ENCODE data around the gene CABYR.
A peak's percentile ranks its signal among the peaks of the same experiment; 100 is the strongest.
"Not testable (repeated sequence)": the region's sequence is repeated elsewhere in the genome, so short reads cannot be mapped to it uniquely, and the experiment has no call there.

Gene CABYR

DNA sequence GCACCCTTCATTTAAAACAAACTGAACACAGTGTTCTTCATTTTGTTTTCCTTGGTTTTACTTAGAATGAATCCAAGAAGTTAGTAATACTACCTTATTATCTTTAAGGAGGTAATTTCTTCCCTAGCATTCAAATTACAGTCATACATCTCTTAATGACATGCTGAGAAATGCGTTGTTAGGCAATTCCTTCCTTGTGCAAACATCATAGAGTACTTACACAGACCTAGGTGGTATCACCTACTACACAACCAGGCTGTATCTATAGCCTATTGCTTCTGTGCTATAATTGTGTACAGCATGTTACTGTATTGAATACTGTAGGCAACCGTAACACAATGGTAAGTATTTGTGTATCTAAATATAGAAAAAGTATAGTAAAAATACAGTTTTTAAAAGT, 8.4 kb upstream of the CABYR start:
- DNase-seq (ENCODE audit: low spot score): no peak

DNA sequence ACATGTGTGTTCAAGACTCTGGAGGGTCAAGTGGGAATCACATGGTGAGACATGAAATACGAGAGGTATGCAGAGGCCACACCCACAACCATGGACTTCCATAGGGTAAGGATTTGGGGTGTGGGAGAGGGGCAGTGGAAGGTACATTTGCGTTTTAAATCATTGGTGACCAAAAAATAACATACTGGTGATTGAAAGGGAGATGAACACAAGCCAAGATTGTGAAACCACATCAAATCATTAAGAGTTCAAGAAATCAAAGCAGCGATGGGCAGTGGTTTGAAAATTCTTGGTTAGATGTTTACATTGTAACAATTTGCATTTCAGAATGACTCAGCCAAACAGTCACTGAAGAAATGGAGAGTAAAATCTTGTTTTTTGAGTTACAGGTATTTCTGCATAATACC, 1.9 kb upstream of the CABYR start:
- DNase-seq (ENCODE audit: low spot score): no peak

DNA sequence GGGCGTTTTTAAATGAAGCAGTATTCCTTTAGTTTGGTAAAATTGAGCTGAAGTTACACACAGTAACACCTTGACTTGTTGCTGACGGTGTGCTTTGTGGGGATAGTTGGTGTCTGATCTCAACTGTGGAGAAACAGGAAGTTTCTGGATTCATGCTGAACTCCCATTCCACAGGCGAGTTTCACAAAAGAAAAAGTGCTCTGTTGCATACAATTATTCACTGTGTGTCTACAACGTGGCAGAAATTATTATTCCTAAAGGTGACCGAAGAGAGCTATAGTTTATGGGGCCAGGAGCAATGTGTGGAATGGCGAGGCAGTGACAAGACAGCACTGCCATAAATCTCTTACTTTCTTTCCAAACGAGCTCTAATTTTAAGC, 463 bp upstream of the CABYR start:
- DNase-seq (ENCODE audit: low spot score): no peak

DNA sequence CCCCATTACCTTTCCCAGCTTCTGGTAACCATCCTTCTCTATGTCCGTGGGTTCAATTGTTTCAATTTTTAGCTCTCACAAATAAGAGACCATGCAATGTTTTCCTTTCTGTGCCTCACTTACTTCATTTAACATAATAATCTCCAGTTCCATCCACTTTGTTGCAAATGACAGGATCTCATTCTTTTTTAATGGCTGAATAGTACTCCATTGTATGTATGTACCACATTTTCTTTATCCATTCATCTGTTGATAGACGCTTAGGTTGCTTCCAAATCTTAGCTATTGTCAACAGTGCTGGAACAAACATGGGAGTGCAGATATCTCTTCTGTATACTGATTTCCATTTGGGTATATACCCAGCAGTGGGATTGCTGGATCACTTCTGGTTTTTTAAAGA, 1.8 kb downstream of the CABYR start:
- no peak for DNase-seq (ENCODE audit: low spot score)

DNA sequence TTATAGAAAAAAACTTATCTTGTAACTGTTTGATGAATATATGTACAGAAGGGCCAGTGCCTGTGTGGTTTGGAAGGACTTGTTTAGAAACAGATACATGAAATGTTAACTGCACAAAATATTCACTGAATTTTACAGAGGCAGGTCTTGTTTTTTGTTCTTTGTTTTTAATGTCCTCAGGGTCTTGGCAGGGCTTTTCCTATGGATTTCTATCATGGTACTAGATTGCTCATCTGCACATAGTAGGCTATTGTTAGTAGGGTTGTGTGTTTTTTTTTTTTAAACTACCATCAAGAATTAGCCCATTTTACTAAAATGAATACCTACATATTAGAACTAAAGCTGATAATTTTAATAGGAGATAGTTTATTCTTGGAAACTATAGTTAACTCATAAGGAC, 3.5 kb downstream of the CABYR start:
- no peak for DNase-seq (ENCODE audit: low spot score)

DNA sequence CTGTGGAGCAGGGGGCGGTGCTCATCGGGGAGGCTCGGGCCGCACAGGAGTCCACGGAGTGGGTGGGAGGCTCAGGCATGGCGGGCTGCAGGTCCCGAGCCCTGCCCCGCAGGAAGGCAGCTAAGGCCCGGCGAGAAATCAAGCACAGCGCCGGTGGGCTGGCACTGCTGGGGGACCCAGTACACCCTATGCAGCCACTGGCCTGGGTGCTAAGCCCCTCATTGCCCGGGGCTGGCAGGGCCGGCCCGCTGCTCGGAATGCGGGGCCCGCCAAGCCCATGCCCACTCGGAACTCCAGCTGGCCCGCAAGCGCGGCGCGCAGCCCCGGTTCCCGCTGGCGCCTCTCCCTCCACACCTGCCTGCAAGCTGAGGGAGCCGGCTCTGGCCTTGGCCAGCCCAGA, 10.7 kb downstream of the CABYR start:
- not testable (repeated sequence) for DNase-seq (ENCODE audit: low spot score)

DNA sequence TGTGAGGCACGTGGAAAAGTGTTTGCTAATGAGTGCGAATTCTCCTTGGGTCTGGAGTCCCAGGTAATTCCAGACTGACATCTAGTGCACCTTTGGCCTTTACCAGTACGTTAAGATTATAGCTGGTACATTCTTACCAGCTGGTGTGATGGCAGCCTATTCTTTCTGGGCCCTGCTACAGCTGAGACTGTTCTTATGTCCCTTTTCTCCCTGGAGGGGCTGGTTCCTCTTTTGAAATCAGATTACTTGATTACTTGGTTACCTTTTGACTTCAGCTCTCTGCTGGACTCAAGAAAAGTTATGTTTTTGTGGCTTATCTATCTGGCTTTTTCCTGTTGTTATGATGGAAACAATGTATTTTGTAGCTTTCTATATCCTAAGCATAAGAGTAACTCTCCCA, 14.5 kb downstream of the CABYR start:
- no peak for DNase-seq (ENCODE audit: low spot score)

DNA sequence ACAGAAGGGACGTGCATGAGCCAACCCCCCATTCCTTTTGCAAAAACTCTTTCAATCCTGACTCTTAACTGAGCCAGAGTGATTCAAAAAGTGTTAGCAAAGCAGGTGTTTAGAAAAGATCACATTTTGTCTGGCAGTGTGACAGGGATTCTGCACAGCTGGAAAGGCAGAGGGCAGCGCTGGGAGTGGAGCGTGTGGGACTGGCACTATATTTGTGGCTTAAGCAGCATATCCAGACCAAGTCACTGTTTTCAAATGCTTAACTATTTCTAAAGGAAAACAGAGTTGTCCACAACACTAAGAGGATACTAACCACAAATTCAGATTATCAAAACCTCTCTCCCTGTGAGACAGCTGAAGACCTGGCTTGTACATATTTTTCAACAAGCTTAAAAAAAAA, 19.0 kb downstream of the CABYR start:
- DNase-seq (ENCODE audit: low spot score): no peak

DNA sequence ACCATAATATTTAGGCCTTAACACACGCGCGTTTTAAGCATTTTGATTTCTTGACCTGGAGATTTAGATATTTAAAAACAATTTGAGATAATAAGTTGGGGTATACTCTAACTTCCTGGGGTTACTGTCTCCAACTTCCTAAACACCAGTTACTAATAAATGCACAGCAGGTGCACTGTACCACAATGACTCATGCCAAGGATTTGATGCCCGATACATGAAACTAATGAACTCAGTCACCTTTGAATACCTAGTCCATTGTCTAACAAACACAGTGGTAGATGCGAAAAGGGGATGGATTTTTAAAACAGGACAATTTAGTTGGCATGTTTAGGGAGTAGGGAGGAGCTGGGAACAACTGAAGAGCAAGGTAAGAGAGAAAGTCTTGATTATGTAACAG, 21.2 kb downstream of the CABYR start:
- no peak for DNase-seq (ENCODE audit: low spot score)

DNA sequence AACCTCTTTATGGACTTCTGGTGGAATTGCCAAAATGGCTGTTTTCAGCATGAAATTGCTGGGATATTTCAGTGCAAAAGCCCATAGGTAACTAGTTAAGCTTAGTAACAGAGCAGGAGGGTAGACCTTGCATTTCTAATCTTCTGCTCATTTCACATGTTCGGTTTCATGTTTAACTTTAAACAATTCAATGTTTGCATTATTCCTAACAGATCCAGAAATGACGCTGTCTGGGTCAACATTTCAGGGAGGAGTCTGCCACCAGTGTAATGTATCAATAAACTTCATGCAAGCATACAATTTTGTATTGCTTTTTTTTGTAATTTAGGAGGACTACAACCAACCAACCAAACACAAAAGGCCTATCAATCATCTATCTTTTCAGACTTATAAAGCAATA, 22.4 kb downstream of the CABYR start:
- DNase-seq (ENCODE audit: low spot score): no peak

DNA sequence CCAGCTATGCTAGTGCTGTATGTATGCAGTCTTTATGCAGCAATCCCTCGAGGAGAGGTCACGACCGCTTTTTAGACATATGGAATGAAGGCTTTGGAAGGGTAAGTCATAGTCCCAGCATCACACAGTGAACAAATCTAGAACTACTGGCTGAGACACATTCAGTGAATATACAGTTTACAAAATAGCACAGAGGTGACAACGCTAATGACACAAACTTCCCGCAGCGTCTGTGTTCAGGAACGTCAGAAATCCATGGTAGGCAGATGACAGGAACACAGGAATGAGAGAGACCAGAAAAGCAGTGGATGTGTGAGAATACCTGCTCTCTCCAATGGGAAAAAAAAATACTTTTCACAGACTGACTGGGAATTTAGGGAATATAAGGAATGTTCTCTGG, 29.6 kb downstream of the CABYR start:
- DNase-seq (ENCODE audit: low spot score): no peak

DNA sequence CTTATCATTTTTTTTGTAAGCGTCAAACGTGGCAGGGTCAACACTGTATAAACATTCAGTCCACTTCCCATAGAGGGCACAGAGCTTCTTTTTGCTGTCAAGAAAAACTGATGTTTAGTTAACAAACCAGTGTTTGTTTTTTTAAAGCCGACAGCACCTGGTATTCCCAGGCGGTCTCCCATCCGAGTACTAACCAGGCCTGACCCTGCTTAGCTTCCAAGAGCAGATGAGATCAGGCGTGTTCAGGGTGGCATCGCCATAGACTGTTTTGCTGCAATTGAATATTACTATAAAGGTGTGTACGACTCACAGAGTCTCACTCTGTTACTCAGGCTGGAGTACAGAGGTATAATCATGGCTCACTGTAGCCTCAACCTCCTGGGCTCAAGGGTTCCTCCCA, 31.5 kb downstream of the CABYR start:
- no peak for DNase-seq (ENCODE audit: low spot score)

DNA sequence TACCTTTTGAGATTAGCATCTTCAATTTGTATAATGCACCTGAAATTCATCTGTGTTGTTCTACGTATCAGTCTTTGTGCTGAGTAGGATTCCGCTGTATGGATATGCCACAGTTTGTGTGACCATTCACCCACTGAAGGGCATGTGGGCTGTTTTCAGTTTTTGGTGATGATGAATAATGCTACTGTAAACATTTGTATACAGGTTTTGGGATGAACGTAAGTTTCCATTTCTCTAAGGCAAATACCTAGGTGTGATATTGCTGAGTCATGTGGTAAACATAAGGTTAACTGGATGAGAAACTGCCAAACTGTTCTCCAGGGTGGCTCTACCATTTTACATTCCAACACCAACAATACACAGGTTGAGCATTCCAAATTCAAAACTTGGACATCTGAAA, 35.1 kb downstream of the CABYR start:
- no peak for DNase-seq (ENCODE audit: low spot score)

DNA sequence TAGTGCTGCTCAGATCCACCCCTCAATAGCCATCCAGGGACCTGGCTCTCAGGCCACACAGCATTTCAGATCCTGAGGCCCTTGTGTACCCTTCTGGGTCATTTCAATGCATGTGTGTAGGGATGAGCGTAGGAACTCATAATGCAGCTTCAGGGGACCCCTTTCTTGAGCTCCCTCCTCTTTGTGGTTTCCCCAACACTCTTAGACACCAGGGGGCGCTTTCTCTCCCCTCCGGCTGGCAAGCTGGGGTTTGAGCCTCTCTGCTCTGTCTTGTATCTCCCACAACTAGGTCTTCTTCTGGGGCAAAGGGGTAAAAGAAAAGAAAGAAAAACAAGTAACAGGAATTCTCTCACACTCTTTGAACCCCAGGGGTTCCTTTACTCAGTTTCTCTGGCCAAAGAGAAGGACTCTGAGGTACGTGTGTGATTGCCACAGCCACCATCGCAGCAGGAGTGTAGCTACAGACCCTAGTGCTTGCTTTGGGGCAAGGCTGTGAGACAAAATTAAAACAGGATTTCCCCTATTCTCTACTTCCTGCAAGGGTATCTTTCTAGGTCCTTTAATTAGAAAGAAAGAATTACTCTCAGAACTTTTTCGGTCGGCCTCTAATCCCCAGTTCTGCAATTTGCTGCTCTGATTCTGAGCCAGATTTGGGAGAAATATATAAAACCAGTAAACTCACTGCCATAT, 38.0 kb downstream of the CABYR start:
- peak; percentile 51 for DNase-seq (ENCODE audit: low spot score)

DNA sequence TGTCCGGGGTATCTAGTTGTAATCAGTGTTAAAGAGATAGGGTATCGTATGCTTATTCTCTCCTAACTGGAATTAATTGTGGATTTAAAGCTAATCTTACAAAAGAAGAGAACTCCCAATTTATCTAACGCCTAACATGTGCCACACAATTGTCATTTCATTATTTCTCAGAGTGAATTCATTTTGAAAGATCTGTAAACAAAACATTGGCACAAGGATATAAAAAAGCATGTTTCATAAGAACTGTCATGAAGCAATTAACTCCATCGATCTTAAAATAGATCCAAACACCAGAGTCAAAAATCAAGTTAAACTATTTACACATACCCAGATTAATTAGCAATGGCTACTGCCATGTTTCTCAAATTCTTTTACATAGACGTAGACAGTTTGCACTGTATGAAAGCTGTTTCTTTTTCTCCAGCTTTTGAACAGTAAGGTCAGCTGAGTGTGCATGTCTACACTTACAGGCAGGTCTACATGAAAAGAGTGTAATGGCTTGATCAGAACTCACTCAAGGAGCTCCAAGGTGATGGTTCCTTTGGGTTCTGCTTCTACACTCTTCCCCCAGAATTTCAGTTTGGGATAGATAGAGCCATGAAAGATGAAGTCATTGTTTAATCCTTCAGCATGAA, 38.8 kb downstream of the CABYR start:
- DNase-seq (ENCODE audit: low spot score): no peak

DNA sequence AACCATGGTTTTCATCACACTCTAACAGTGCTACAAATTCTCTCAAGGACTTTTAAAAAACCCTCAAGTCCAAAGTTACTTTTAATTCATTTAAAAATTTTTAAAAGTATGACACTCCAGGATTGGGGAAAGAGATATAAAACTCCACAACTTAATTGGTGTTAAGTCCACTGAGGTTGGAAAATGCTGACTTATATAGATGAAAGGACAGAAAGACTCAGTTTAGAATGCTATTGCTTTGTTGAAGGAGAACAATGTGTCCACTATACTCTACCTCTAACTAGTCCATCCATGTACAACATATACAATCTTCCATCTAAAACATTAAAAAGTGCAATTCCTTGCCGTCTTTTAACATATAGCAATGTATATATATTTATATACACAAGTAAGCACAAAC, 41.2 kb downstream of the CABYR start:
- DNase-seq (ENCODE audit: low spot score): no peak

DNA sequence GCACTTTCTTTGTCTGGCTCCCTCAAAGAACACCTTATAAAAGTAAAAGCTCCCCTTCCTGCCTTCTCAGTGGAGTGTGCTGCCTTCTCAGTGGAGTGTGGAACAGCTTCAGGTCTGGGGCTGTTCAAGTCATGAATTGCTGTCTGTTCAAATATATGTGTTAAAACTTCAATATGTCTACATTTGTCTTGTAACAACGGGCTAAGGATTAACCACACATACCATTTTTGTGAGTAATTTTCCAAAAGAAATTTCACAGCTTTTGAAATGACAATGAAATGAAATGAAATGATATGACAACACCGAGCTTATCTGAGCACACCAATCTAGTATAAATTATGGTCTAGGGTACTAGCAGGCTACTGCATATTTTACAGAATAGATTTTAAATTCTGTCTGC, 42.9 kb downstream of the CABYR start:
- DNase-seq (ENCODE audit: low spot score): no peak

DNA sequence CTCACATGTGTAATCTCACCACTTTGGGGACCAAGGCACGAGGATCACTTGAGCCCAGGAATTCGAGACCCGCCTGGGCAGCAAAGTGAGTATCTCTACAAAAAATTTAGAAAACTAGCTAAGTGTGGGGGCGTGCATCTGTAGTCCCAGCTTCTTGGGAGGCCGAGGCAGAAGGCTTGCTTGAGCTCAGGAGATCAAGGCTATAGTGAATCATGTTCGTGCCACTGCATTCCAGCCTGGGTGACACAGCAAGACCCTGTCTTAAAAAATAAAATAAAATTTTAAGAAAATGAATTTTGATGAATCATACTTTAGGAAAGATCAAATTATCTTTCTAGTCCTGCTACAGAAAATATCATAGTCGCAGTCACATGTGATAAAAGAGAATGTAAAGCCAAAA, 46.9 kb downstream of the CABYR start:
- no peak for DNase-seq (ENCODE audit: low spot score)

DNA sequence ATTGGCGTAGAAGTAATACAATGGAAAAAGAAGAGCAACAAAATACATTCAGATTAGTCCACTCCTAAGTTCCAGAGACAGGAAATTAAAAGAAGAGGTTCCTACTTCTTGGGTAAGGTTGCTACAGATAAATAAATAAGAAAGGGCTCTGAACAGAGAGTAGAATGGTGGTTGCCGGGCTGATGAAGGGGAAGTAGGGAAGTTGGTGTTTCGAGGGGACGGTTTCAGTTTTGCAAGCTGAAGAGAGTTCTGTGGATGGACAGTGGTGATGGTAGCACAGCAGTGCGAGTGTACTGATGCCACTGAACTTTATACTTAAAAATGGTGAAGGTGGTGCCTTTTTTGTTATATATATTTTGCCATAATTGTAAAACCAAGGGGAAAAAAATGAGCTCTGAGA, 48.2 kb downstream of the CABYR start:
- no peak for DNase-seq (ENCODE audit: low spot score)

DNA sequence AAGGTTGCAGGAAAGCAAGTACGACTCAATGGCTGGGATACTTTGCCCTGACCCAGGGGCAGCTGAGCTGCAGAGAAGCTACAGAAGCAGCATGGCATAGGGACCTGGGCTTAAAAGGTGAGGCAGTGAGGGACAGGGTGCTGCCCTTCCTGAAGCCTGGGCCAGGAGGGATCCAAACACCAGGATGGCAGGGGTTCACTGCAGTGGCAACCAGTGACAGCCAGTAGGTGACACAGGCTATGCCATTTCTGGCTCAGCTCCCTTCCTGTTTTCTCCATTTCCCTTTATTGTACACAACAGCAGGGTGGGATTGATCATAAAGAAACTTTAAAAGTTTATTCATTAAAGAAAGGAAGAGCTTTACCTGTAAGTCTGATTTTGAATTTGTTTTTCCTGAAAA, 48.8 kb downstream of the CABYR start:
- DNase-seq (ENCODE audit: low spot score): no peak

DNA sequence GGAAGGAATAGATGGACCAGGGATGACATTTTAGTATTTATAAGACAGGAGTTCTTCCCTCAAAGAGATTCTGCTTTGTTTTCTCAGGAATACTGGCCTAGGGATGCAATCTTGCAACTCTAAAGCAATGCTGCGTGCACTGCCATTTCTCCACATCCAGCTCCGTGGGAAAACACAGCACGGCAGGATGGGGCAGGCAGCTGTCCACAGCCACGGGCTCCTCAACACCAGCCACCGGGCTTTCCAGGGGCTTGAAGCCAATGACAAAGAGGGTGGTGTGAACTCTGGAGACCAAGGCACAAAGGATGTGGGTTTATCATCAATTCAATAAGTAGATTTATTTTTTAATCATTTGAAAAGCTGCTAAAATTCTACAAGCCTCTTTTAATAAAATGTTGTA, 49.3 kb downstream of the CABYR start:
- no peak for DNase-seq (ENCODE audit: low spot score)

DNA sequence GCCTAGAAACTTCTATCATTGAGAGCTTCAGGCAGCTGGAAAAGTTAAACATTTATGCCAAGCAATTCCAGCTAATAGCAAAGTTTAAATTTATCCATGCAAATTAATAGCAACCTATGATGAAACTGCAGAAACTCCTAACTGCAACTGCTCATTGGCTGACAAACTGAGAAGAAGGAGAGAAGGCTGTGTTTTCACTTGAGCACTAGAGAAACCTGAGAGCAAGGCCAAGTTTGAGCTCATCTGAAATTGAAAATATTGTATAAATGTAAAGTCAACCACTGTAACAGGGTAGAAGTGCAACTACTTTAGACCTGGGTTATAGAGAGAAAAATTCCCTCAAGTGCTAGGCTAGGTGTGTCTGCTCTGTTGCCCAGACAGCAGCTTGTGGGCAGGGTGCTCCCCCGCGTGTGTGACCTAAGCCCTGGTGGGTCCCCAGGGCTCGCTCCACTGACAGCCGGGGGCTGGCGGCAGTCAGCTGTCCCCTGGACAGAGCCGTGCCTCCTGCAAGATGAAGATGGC, 50.2 kb downstream of the CABYR start:
- no peak for DNase-seq (ENCODE audit: low spot score)

DNA sequence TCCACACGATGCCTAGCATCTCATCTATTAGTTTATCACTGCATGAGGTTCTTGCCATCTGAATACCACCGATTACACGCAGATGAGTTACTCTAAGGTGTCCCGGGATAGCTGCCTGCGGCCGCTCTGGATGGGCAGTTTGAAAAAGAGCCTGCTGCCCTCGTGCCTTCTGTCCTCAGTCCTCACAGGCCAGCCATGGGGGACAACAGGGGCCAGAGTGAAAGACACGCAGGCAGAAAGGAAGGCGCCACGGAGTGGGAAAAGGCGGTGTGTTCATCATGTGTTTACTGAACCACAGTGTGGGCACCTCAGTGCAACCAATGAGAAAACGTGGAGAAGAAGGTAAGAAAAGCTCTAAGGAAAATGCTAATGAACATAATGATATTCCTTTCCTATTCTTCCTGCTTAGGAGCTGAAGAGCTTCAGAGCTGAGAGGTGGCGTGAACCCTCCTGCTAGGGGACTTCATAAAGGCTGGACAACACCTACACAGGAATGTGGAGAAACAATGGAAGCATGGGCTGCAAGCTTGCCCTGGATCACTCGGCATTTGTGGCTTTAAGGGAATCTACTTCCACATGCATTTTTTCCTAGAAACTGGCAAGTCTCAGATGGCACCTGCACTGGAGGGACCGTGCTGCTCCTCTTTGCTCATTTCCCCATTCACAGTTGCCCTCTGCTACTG, 50.9 kb downstream of the CABYR start:
- no peak for DNase-seq (ENCODE audit: low spot score)

DNA sequence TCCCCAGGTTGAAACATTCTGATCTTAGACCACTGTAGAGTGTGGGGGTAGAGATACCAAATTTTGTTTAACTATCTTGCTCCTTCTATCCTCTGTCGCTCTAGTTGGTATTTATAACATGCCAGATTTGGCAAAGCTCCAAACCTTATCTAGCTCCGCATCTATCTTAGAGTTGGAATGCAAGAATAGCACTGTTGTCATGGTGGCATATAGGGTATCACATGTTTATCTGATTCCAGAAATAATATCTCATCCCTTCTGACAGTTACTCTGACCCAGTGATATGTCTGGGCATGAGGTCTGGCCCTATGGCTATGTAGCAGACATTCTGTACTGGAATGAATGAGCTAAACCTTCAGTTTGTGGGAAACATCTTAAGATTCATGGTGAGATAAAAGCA, 51.7 kb downstream of the CABYR start:
- no peak for DNase-seq (ENCODE audit: low spot score)
